GM13976 (cell line): ENCODE results near the gene IDH3A.

Experiments
- DNase-seq: peaks from one replicate; pipeline ENCODE4 v3.0.0; 2012; ENCODE audit warnings: low spot score
- in situ Hi-C: fragments of 300-500 bp; cut with MboI; formaldehyde crosslinking; loops from one replicate; pipeline ENCODE4 v1.12.0; 2022; ENCODE audit warnings: low sequenced_read_pairs, mixed read lengths, inconsistent platforms; ENCODE audit not compliant: unreplicated experiment
- TF ChIP-seq, protein P1 (sequence below): IDR thresholded peaks from 2 replicates; pipeline ENCODE4 v1.5.1; 2012; ENCODE audit warnings: borderline replicate concordance, mild to moderate bottlenecking; ENCODE audit not compliant: insufficient read depth; ENCODE audit errors: extremely low read depth, missing control alignments, control extremely low read depth

The IDH3A gene

DNA sequence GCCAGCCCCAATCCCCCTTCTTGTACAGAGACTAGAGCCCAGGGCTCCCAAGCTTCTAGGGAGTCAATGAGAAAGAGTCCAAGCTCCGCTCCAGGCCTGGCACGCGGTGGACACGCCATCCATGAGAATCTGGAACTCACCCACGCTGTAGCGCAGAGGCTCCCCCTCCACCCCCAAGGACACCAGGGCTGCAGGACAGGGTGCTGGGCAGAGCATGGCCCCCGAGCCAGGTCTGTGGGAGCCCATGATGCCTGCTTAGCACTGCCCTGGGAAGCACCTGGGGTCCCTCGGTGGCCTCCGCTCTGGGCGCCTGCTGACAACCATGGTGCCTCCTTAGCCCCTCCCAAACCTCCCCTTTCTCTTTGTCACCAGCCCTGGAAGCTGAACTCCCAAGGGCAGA lies 56.7 kb downstream of the IDH3A start:
- no peak for DNase-seq
- TF ChIP-seq, protein P1, sequence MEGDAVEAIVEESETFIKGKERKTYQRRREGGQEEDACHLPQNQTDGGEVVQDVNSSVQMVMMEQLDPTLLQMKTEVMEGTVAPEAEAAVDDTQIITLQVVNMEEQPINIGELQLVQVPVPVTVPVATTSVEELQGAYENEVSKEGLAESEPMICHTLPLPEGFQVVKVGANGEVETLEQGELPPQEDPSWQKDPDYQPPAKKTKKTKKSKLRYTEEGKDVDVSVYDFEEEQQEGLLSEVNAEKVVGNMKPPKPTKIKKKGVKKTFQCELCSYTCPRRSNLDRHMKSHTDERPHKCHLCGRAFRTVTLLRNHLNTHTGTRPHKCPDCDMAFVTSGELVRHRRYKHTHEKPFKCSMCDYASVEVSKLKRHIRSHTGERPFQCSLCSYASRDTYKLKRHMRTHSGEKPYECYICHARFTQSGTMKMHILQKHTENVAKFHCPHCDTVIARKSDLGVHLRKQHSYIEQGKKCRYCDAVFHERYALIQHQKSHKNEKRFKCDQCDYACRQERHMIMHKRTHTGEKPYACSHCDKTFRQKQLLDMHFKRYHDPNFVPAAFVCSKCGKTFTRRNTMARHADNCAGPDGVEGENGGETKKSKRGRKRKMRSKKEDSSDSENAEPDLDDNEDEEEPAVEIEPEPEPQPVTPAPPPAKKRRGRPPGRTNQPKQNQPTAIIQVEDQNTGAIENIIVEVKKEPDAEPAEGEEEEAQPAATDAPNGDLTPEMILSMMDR = no peak
- in situ Hi-C loops = no loop called here

GRCh38 chr15:78206326-78207109 lies 57.4 kb downstream of the IDH3A start:
- TF ChIP-seq, protein P1 = no peak
- in situ Hi-C loops = no loop called here
- DNase-seq = peak; percentile 14

- in situ Hi-C loops = no loop called here
- TF ChIP-seq, protein P1 = no peak
- no peak for DNase-seq
Measured at GRCh38 chr15:78207110-78207458, 57.9 kb downstream of the IDH3A start.

- TF ChIP-seq, protein P1 = no peak
- in situ Hi-C loops = no loop called here
- DNase-seq = peak; percentile 10
Measured at GRCh38 chr15:78207641-78208340, 58.6 kb downstream of the IDH3A start.

- in situ Hi-C loops = no loop called here
- no peak for DNase-seq
- TF ChIP-seq, protein P1 = no peak
Measured at GRCh38 chr15:78208341-78208844, 59.2 kb downstream of the IDH3A start.

- in situ Hi-C loops = no loop called here
- TF ChIP-seq, protein P1 = no peak
- DNase-seq = peak; percentile 5
Measured at GRCh38 chr15:78208887-78209645, 59.9 kb downstream of the IDH3A start.
